ENCODE measurements around the gene PLCH1. TPM values are rescaled to one million over a fixed set of nuclear protein-coding genes. Genes with fewer than 3 reads are reported as not detected.

The PLCH1 gene
- total RNA-seq, 1 donor: 11.7 TPM

DNA sequence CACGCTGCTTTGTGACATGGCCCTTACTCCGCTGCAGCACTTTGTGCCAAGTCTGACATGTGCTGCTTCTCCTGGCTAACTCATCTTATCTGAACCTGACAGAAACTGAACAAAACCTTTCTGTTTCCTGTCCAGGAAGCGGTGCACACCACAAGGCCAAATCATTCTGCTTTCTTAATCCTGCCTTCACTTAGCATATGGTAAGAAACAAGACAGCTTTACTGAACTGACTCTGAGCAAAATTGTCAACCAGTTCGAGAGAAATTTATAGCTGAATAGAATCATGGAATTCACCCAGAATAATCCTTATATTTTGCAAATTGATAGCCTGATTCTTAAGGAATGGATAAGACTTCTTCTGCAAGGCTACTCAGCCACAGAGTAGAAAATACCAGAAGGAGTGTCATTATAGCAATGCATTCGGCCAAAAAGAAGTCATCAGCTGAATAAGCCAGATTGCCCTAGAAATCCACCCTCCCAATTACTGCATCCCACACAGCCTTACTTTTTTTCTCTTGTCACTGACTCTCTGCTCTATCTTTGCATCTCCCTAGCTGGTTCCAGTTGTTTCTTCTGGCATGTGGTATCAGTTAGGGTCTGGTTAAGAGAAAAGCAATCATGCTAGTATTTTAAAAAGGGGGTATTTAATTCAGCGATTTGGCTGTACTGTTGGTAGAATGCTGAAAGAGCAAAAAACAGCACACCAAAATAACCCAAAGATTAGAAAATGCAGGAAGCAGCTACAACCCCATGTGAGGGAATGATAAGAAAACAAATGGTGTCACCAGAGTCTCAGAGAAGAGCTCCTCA is 409.8 kb downstream of the PLCH1 start:
- TF ChIP-seq CTCF (IDR thresholded peaks at IDR 0.05; ENCODE audit: insufficient read depth, low read depth, low read length): no peak
- no peak overlapping the region for H3K4me3 ChIP-seq (ENCODE audit: low read depth, low read length)
- DNase-seq (ENCODE audit: low read depth): no peak

- H3K4me3 ChIP-seq (ENCODE audit: low read depth, low read length): no peak overlapping the region
- no peak for DNase-seq (ENCODE audit: low read depth)
- TF ChIP-seq CTCF (IDR thresholded peaks at IDR 0.05; ENCODE audit: insufficient read depth, low read depth, low read length): no peak
These were observed 410.5 kb downstream of the PLCH1 start for GRCh38 chr3:155334215-155334913.

GRCh38 chr3:155332716-155333115 is 412.2 kb downstream of the PLCH1 start:
- DNase-seq (ENCODE audit: low read depth): no peak
- no peak overlapping the region for H3K4me3 ChIP-seq (ENCODE audit: low read depth, low read length)
- no peak for TF ChIP-seq CTCF (IDR thresholded peaks at IDR 0.05; ENCODE audit: insufficient read depth, low read depth, low read length)

DNA sequence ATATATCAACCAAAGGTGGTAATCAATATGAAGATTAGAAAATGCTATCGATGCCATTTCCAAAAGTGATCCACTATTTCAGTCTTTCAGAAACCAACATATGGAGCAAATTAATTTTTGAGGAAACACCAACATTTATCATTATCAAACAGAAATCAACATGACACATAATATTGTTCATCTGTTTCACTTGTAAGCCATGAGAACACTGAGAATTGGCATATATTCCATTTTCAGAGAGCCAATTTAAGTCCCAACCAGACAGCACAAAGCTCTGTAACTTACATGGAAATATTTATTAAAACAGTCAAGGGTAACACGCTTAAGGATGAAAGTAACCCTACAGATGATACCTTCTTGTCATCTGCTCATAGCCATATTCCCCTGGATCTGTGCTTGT is 413.8 kb downstream of the PLCH1 start:
- no peak for TF ChIP-seq CTCF (IDR thresholded peaks at IDR 0.05; ENCODE audit: insufficient read depth, low read depth, low read length)
- no peak overlapping the region for H3K4me3 ChIP-seq (ENCODE audit: low read depth, low read length)
- no peak for DNase-seq (ENCODE audit: low read depth)

DNA sequence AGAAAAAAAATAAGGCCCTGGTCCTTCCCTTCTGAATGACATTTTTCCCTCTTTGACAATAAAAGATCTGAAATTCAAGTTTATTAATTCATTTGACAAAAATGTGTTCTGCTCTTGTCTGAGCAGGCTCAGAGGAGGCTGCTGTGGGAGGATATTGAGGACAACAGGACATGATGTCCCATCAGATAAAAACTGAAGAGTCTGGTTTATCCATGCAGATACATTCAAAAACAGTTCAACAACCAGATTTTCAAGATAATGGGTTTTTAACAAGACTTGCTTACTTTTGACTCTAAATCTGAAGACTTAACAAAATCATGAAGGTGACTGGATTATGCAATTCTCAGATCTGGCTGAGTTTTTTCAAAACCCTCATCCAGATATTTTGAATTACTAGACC is 414.5 kb downstream of the PLCH1 start:
- no peak for DNase-seq (ENCODE audit: low read depth)
- no peak for TF ChIP-seq CTCF (IDR thresholded peaks at IDR 0.05; ENCODE audit: insufficient read depth, low read depth, low read length)
- no peak overlapping the region for H3K4me3 ChIP-seq (ENCODE audit: low read depth, low read length)

GRCh38 chr3:155329513-155330048 is 415.3 kb downstream of the PLCH1 start:
- no peak for DNase-seq (ENCODE audit: low read depth)
- no peak for TF ChIP-seq CTCF (IDR thresholded peaks at IDR 0.05; ENCODE audit: insufficient read depth, low read depth, low read length)

More at GRCh38 chr3:155329513-155330048, 415.3 kb downstream of the PLCH1 start:
- no peak overlapping the region for H3K4me3 ChIP-seq (ENCODE audit: low read depth, low read length)
